HCT116 (cell line): ENCODE measurements around the gene PRLR. TPM values are rescaled to one million over a fixed set of nuclear protein-coding genes. Genes with fewer than 3 reads are reported as not detected.

Source experiments
- ATAC-seq: fragments of 200-7000 bp; cut with Tn5 transposase; 2 replicates; pipeline ENCODE4 v1.9.1; 2020; ENCODE audit warnings: mild to moderate bottlenecking, moderate library complexity
- BruUV-seq: library from RNA; stranded (reverse); fragments of 400-500 nt; replicated peaks from 2 replicates; lab custom pipeline; 2021; lab: Mats Ljungman, UMichigan
- CTCF ChIA-PET: fragments of 300-600 bp; sonication (Branson Sonifier 250); formaldehyde crosslinking; loops from one replicate; lab custom pipeline; 2021; ENCODE audit warnings: antibody characterized with exemption; lab: Charles Lee
- POLR2A ChIA-PET: fragments of 300-600, 350-600 bp; sonication (Branson Sonifier 250); formaldehyde crosslinking; loops from one replicate; lab custom pipeline; 2021; ENCODE audit warnings: antibody characterized with exemption; lab: Charles Lee
- RAD21 ChIA-PET, 2 experiments: fragments of 300-600 bp; sonication (Branson Sonifier 250); formaldehyde crosslinking; loops; one replicate each; lab custom pipeline; 2023; ENCODE audit warnings: low total read pairs in 2 of 2; ENCODE audit not compliant: uncharacterized antibody in 2 of 2, unreplicated experiment in 2 of 2, low non-redundant PET in 1 of 2; lab: Charles Lee
- DNase-seq: peaks from one replicate; pipeline ENCODE4 v3.0.0-alpha.2; 2010; ENCODE audit warnings: low read depth, low spot score
- H2AFZ ChIP-seq: fragments of 200-600 bp; shearing (Covaris generic), sonication (generic); 2 replicates; pipeline ENCODE4 v1.6.1; 2017; ENCODE audit warnings: low read depth, mixed run types, mixed read lengths, antibody characterized with exemption, low read length; ENCODE audit not compliant: poor library complexity, severe bottlenecking
- H3K27ac ChIP-seq: 2 replicates; pipeline ENCODE4 v1.5.1; 2012; ENCODE audit warnings: low read depth, low read length
- H3K27me3 ChIP-seq: fragments of 200-600 bp; sonication (generic); 2 replicates; pipeline ENCODE4 v1.6.1; 2016; ENCODE audit warnings: mixed run types, low read length, mixed read lengths; ENCODE audit not compliant: insufficient read depth
- H3K36me3 ChIP-seq, 2 experiments: fragments of 200-500 bp in 1 of 2; fragments of 200-600 bp in 1 of 2; sonication (Bioruptor generic) in 1 of 2; sonication (generic) in 1 of 2; 2 replicates each; pipeline versions ENCODE4 v1.5.1 to v1.6.1; 2014 to 2016; ENCODE audit warnings: low read length in 2 of 2, inconsistent platforms in 1 of 2, mixed read lengths in 1 of 2, mixed run types in 1 of 2; ENCODE audit not compliant: insufficient read depth in 2 of 2, control insufficient read depth in 1 of 2
- H3K4me1 ChIP-seq, 2 experiments: fragments of 200-600 bp in 1 of 2; sonication (generic) in 1 of 2; 2 replicates each; pipeline versions ENCODE4 v1.5.1 to v1.6.1; 2012 to 2017; ENCODE audit warnings: low read length in 2 of 2, inconsistent platforms in 1 of 2, mild to moderate bottlenecking in 1 of 2, mixed read lengths in 1 of 2, mixed run types in 1 of 2, moderate library complexity in 1 of 2; ENCODE audit not compliant: insufficient read depth in 2 of 2, control insufficient read depth in 1 of 2
- H3K4me2 ChIP-seq: fragments of 200-600 bp; sonication (generic); 2 replicates; pipeline ENCODE4 v1.6.1; 2017; ENCODE audit warnings: mixed run types, low read length, mixed read lengths
- H3K4me3 ChIP-seq, 2 experiments: fragments of 200-600 bp in 1 of 2; sonication (generic) in 1 of 2; replicated peaks in 1 of 2; 2 replicates each; pipeline ENCODE4 v1.5.1; 2011 to 2016; ENCODE audit warnings: low read length in 2 of 2, control low read depth in 1 of 2, low read depth in 1 of 2, mild to moderate bottlenecking in 1 of 2, mixed read lengths in 1 of 2, mixed run types in 1 of 2
- H3K79me2 ChIP-seq: fragments of 200-600 bp; sonication (generic); 2 replicates; pipeline ENCODE4 v1.6.1; 2017; ENCODE audit warnings: mild to moderate bottlenecking, mixed run types, low read length, moderate library complexity, mixed read lengths; ENCODE audit not compliant: insufficient read depth
- H3K9ac ChIP-seq: fragments of 200-600 bp; sonication (generic); 2 replicates; pipeline ENCODE4 v1.6.1; 2016; ENCODE audit warnings: low read length, mixed read lengths
- H3K9me2 ChIP-seq: fragments of 200-600 bp; sonication (generic), shearing (Covaris generic); 2 replicates; pipeline ENCODE4 v1.6.1; 2017; ENCODE audit warnings: mixed run types, mild to moderate bottlenecking, moderate library complexity; ENCODE audit not compliant: insufficient read depth
- H3K9me3 ChIP-seq, 2 experiments: fragments of 200-500 bp in 1 of 2; fragments of 200-600 bp in 1 of 2; sonication (Bioruptor generic) in 1 of 2; sonication (generic) in 1 of 2; 2 replicates each; pipeline ENCODE4 v1.6.1; 2014 to 2017; ENCODE audit warnings: low read length in 2 of 2, mixed read lengths in 2 of 2, inconsistent platforms in 1 of 2, low read depth in 1 of 2, mild to moderate bottlenecking in 1 of 2, mixed run types in 1 of 2, moderate library complexity in 1 of 2; ENCODE audit not compliant: control insufficient read depth in 1 of 2, insufficient read depth in 1 of 2
- H4K20me1 ChIP-seq: fragments of 200-600 bp; sonication (generic), shearing (Covaris generic); 2 replicates; pipeline ENCODE4 v1.6.1; 2017; ENCODE audit warnings: mixed run types, mild to moderate bottlenecking, moderate library complexity; ENCODE audit not compliant: insufficient read depth
- CBX3 ChIP-seq: IDR thresholded peaks from 2 replicates; pipeline ENCODE4 v1.6.1; 2012; ENCODE audit warnings: low read depth
- CEBPB ChIP-seq: IDR thresholded peaks from 2 replicates; pipeline ENCODE4 v1.6.1; 2012; ENCODE audit warnings: low read depth
- EGR1 ChIP-seq: IDR thresholded peaks from 2 replicates; pipeline ENCODE4 v1.6.1; 2012; ENCODE audit warnings: low read depth
- EZH2 ChIP-seq: fragments of 200-600 bp; sonication (generic); IDR thresholded peaks from 2 replicates; pipeline ENCODE4 v1.6.1; 2017; ENCODE audit warnings: antibody characterized with exemption, mixed run types
- EZH2phosphoT487 ChIP-seq: fragments of 200-600 bp; IDR thresholded peaks from 2 replicates; pipeline ENCODE4 v1.6.1; 2018; ENCODE audit warnings: antibody characterized with exemption, borderline replicate concordance
- FOSL1 ChIP-seq: IDR thresholded peaks from 2 replicates; pipeline ENCODE4 v1.6.1; 2012; ENCODE audit warnings: low read depth
- MAX ChIP-seq: IDR thresholded peaks from 2 replicates; pipeline ENCODE4 v1.6.1; 2012
- POLR2A ChIP-seq: IDR thresholded peaks from 2 replicates; pipeline ENCODE4 v1.7.0; 2011; ENCODE audit warnings: borderline replicate concordance; ENCODE audit not compliant: insufficient read depth, insufficient read length; ENCODE audit errors: extremely low read depth
- POLR2AphosphoS5 ChIP-seq: IDR thresholded peaks from 2 replicates; pipeline ENCODE4 v1.6.1; 2011; ENCODE audit warnings: mild to moderate bottlenecking, low read depth, low read length, moderate library complexity
- RAD21 ChIP-seq: IDR thresholded peaks from 2 replicates; pipeline ENCODE4 v1.6.1; 2012; ENCODE audit warnings: low read depth, mild to moderate bottlenecking
- SP1 ChIP-seq: IDR thresholded peaks from 2 replicates; pipeline ENCODE4 v1.6.1; 2012; ENCODE audit warnings: low read depth
- SRF ChIP-seq: IDR thresholded peaks from 2 replicates; pipeline ENCODE4 v1.6.1; 2012; ENCODE audit warnings: low read depth
- TCF7L2 ChIP-seq: IDR thresholded peaks from 2 replicates; pipeline ENCODE4 v1.7.0; 2011; ENCODE audit warnings: borderline replicate concordance, inconsistent platforms; ENCODE audit not compliant: insufficient read depth, insufficient read length; ENCODE audit errors: extremely low read depth
- YY1 ChIP-seq: IDR thresholded peaks from 2 replicates; pipeline ENCODE4 v1.6.1; 2011; ENCODE audit warnings: low read length, low read depth, moderate library complexity, mild to moderate bottlenecking; ENCODE audit not compliant: insufficient replicate concordance; ENCODE audit errors: extremely low read depth
- ZFX ChIP-seq: fragments of 450-650 bp; IDR thresholded peaks from 2 replicates; pipeline ENCODE4 v1.6.1; 2017
- ZNF274 ChIP-seq: fragments of 200-500 bp; sonication (Bioruptor generic); IDR thresholded peaks from 2 replicates; pipeline ENCODE4 v1.6.1; 2014; ENCODE audit warnings: mild to moderate bottlenecking, low read depth, low read length, inconsistent platforms
- intact Hi-C: fragments of 100-400 bp; cut with micrococcal nuclease; formaldehyde crosslinking; loops from 2 replicates; pipeline ENCODE4 v1.10.0; 2022
- total RNA-seq: library from RNA; stranded (reverse); gene quantifications from one replicate; pipeline ENCODE4 v1.2.1, GENCODE V29; 2021; ENCODE audit not compliant: unreplicated experiment

The PRLR gene
- total RNA-seq, 1 experiment from 2014 or later = 0.10 TPM

- no peak overlapping the region for H3K27ac ChIP-seq
- H3K4me3 ChIP-seq = no peak overlapping the region
- no peaks in the 10 kb centered on the region for H3K9me2 ChIP-seq
- H3K27me3 ChIP-seq = no peaks in the 10 kb centered on the region
- H3K4me1 ChIP-seq = no peaks in the 10 kb centered on the region
- ATAC-seq (no peak), DNase-seq (no peak)
- no peaks in the 10 kb centered on the region for H4K20me1 ChIP-seq
- no peak overlapping the region for H3K4me2 ChIP-seq
- H3K79me2 ChIP-seq = no peaks in the 10 kb centered on the region
- no peaks in the 10 kb centered on the region for H3K36me3 ChIP-seq
- no peak overlapping the region for H3K9ac ChIP-seq
- H2AFZ ChIP-seq = no peak overlapping the region
- POLR2A ChIA-PET = no interaction called here
- intact Hi-C loops = no loop called here
- H3K9me3 ChIP-seq = no peaks in the 10 kb centered on the region
- RAD21 ChIA-PET = no interaction called here
- CTCF ChIA-PET = no interaction called here
- no TSS peak for BruUV-seq
- TF ChIP-seq CEBPB = no peak
- no peak for TF ChIP-seq POLR2AphosphoS5
- TF ChIP-seq FOSL1 = no peak
Observed at GRCh38 chr5:35158204-35158603, 72.1 kb downstream of the PRLR start.

- DNase-seq = no peak
- H3K36me3 ChIP-seq = no peaks in the 10 kb centered on the region
- no peak overlapping the region for H2AFZ ChIP-seq
- no peak overlapping the region for H3K9ac ChIP-seq
- RAD21 ChIA-PET = no interaction called here
- H3K9me3 ChIP-seq = no peaks in the 10 kb centered on the region
- no peak overlapping the region for H3K4me2 ChIP-seq
- POLR2A ChIA-PET = no interaction called here
- H3K4me1 ChIP-seq = no peaks in the 10 kb centered on the region
- H3K27ac ChIP-seq = no peak overlapping the region
- no peaks in the 10 kb centered on the region for H3K79me2 ChIP-seq
- H3K4me3 ChIP-seq = no peak overlapping the region
- no peaks in the 10 kb centered on the region for H4K20me1 ChIP-seq
- H3K27me3 ChIP-seq = peaks cover 8% of the 10 kb centered on the region; the same call in 1 of the 2 replicates
- BruUV-seq = no TSS peak
- intact Hi-C loops = no loop called here
- CTCF ChIA-PET = no interaction called here
- H3K9me2 ChIP-seq = no peaks in the 10 kb centered on the region
- no peak for ATAC-seq
- TF ChIP-seq EZH2phosphoT487 = no peak
- no peak for TF ChIP-seq CBX3
- TF ChIP-seq POLR2A = no peak
- no peak for TF ChIP-seq EGR1
- TF ChIP-seq TCF7L2 = no peak
- no peak for TF ChIP-seq ZFX
- TF ChIP-seq POLR2AphosphoS5 = no peak
- TF ChIP-seq RAD21 = no peak
- no peak for TF ChIP-seq YY1
- no peak for TF ChIP-seq EZH2
- TF ChIP-seq SRF = no peak
- TF ChIP-seq SP1 = no peak
- TF ChIP-seq FOSL1 = no peak
- TF ChIP-seq ZNF274 = no peak
- no peak for TF ChIP-seq MAX
Observed at GRCh38 chr5:35153375-35153932, 76.8 kb downstream of the PRLR start.
